ENCODE data around the gene LIMD2.

- TF ChIP-seq CTCF (IDR thresholded peaks at IDR 0.05; ENCODE audit: insufficient read depth, low read length) = no peak
- TF ChIP-seq REST (IDR thresholded peaks at IDR 0.05; ENCODE audit: insufficient replicate concordance, low read depth) = no peak
- no peak; the same call in 1 of the 2 replicates for TF ChIP-seq POLR2AphosphoS5 (IDR thresholded peaks at IDR 0.05; ENCODE audit: low read depth)
- TF ChIP-seq GABPA (IDR thresholded peaks at IDR 0.05; ENCODE audit: low read depth) = no peak
- no peak for TF ChIP-seq SPI1 (IDR thresholded peaks at IDR 0.05; ENCODE audit: borderline replicate concordance, low read depth)
Measured at GRCh38 chr17:63693411-63694113, 6.4 kb downstream of the LIMD2 start.

Data from HL-60 (cell line).